Natural killer cell treated with Interleukin-12 subunit alpha and Interleukin-12 subunit beta and Interleukin-15 and Interleukin-18, amount 100 ng/mL, for 72 hours (primary cell): ENCODE measurements around the gene GTPBP6. TPM values are rescaled to one million over a fixed set of nuclear protein-coding genes. Genes with fewer than 3 reads are reported as not detected.

ENCODE experiments used
- ATAC-seq, 2 donors: fragments of 150-1000 bp; cut with Tn5 transposase in 1 of 2; sonication (Bioruptor Pico), chemical (Tn5 transposase) in 1 of 2; 2 replicates each; pipeline ENCODE4 v1.10.0; 2021
- DNase-seq: peaks from one replicate; pipeline ENCODE4 v3.0.0; 2022; ENCODE audit warnings: low spot score
- H3K27ac Mint-ChIP-seq, 2 donors: 1 replicate in 1 of 2; 2 replicates in 1 of 2; pipeline ENCODE4 v1.8.0; 2022; ENCODE audit warnings: mixed read lengths in 2 of 2, mild to moderate bottlenecking in 1 of 2, moderate library complexity in 1 of 2
- H3K27me3 Mint-ChIP-seq, 2 donors: 1 replicate in 1 of 2; 2 replicates in 1 of 2; pipeline ENCODE4 v1.8.0; 2022; ENCODE audit warnings: mixed read lengths in 2 of 2
- H3K36me3 Mint-ChIP-seq: one replicate; pipeline ENCODE4 v1.8.0; 2022; ENCODE audit warnings: mixed read lengths
- H3K4me1 Mint-ChIP-seq, 2 donors: 1 replicate in 1 of 2; 2 replicates in 1 of 2; pipeline ENCODE4 v1.8.0; 2022; ENCODE audit warnings: low read depth in 2 of 2, mixed read lengths in 2 of 2, mild to moderate bottlenecking in 1 of 2
- H3K4me3 Mint-ChIP-seq: one replicate; pipeline ENCODE4 v1.8.0; 2022; ENCODE audit warnings: mixed read lengths
- H3K9me3 Mint-ChIP-seq: 2 replicates; pipeline ENCODE4 v1.8.0; 2022; ENCODE audit warnings: mixed read lengths
- total RNA-seq, 2 donors: library from RNA; stranded (reverse); gene quantifications; one replicate each; pipeline ENCODE4 v1.2.3, GENCODE V29; 2022

The GTPBP6 gene
- total RNA-seq, 2 donors from 2014 or later = 45.8 to 69.6 TPM

DNA sequence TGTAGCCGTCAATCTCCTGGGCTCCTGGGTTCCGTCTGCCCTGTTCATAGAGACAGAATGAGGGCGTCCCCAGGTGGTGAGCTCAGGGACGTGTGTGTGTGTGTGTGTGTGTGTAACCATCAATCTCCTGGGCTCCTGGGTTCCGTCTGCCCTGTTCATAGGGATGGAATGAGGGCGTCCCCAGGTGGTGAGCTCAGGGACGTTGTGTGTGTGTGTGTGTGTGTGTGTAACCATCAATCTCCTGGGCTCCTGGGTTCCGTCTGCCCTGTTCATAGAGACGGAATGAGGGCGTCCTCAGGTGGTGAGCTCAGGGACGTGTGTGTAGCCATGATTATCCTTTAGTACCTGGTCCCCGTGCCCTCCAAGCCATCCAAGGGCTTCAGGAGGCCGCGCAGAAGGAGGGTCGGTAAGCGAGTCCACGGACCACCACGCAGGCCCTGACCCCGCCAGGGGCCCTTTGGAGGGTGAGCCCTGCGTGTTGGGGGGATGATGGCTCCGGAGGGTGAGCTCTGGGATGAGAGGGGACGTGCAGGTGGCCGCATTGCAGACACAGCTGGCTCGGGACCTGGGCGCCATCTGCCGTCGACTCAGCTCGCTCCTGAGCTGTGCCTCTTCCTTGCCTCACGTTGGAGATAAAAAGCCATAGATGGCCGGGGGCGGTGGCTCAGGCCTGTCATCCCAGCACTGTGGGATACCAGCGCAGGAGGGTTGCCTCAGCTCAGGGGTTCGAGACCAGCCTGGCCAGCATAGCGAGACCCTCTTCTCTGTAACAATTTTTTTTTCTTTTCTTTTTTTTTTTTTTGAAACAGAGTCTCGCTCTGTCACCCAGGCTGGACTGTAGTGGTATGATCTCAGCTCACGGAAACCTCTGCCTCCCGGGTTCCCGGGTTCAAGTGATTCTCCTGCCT lies 5.4 kb upstream of the GTPBP6 start:
- H3K27ac Mint-ChIP-seq = peak overlapping the region; percentile 44 to 68
- peaks cover 9 to 24% of the 10 kb centered on the region in 2 donors for H3K4me1 Mint-ChIP-seq
- no peak for ATAC-seq
- H3K9me3 Mint-ChIP-seq = no peaks in the 10 kb centered on the region
- H3K4me3 Mint-ChIP-seq = peak overlapping the region; percentile 68
- no peaks in the 10 kb centered on the region for H3K36me3 Mint-ChIP-seq
- DNase-seq = no peak
- H3K27me3 Mint-ChIP-seq = peaks cover 0 to 2% of the 10 kb centered on the region in 2 donors

DNA sequence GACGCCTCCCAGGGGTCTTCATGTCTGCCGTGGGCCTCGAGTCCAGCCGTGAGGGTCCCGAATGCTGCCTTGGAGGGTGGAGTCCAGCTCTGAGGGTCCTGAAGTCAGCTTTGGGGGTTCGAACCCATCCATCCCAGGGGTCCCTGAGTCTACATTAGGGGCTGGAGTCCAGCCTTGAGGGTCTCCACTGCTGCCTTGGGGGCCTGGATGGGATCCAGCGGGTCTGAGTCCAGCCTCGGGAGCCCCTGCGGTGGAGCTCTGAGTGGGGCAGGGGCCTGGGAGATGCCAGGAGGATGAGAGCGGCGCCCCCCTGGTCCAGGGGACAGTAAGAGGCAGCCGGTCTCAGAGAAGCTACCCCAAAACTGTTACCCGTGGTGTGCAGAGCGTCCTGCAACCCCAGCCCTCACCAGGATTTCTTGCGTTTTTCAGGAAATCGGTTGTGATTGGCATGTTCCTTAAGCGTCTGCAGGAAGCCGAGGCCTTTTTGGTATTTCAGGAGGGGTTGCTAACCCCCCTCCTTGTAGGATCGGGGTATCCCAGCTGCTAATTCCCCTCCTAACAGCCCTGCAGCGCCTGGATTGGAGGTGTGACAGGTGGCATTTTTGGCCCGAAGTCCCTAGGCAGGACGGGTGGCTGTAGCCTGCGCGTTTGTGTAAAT lies 1.7 kb upstream of the GTPBP6 start:
- no peak for DNase-seq
- peaks cover 0 to 2% of the 10 kb centered on the region in 2 donors for H3K27me3 Mint-ChIP-seq
- no peaks in the 10 kb centered on the region for H3K9me3 Mint-ChIP-seq
- peaks cover 13 to 24% of the 10 kb centered on the region in 2 donors for H3K4me1 Mint-ChIP-seq
- peak overlapping the region; percentile 82 for H3K4me3 Mint-ChIP-seq
- H3K27ac Mint-ChIP-seq = peak overlapping the region; percentile 72 to 85
- ATAC-seq = no peak
- no peaks in the 10 kb centered on the region for H3K36me3 Mint-ChIP-seq

DNA sequence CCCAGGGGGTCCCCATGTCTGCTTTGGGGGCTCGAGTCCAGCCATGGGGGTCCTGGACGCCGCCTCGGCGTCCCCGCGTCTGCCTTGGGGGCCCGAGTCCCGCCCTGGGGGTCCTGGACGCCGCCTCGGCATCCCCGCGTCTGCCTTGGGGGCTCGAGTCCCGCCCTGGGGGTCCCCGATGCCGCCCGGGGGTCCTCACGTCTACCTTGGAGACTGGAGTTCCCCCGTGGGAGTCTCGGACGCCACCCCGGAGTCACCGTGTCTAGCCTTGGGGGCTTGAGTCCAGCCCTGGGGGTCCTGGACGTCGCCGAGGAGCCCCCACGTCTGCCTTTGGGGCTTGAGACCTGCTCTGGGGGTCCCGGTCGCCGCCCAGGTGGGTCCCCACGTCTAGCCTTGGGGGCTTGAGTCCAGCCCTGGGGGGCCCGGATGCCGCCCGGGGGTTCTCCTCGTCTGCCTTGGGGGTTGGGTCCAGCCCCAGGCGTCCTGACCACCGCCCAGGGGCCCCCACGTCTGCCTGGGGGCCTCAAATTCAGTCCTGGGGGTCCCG lies 1.1 kb upstream of the GTPBP6 start:
- DNase-seq (peak; percentile 62), ATAC-seq (no peak)
- Mint-ChIP-seq H3K27me3 (peaks cover 0 to 2% of the 10 kb centered on the region in 2 donors), H3K4me1 (peaks cover 13 to 21% of the 10 kb centered on the region in 2 donors), H3K27ac (peak overlapping the region; percentile 84 to 85), H3K4me3 (peak overlapping the region; percentile 82), H3K9me3 (no peaks in the 10 kb centered on the region), H3K36me3 (no peaks in the 10 kb centered on the region)

DNA sequence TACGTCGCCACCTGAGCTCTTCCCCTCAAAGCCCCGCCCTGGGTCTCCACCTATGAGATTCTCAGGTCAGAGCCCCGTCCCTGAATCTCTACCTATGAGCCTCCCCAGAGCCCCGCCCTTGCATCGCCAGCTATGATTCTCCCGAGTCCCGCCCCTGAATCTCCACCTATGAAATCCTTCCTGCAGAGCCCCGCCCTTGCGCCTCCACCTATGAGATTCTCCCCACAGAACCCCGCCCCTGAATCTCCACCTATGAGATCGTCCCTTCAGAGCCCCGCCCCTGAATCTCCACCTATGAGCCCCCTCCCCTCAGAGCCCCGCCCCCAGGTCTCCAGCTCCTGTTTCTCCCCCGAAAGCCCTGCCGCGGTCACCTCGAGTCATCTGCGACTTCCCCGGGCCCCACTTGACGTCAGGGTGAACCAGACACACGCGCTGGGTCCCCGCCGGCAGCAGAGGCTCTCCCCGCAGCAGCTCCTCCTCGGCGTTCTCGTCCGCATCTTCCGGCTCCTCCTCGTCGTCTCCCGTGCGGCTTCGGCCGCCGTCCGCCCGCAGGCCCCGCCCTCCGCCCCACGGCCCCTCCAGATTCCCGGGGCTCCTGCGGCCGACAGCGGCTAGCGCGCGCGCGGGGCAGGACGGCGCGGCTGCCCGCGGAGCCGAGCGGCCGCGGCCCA lies 393 bp downstream of the GTPBP6 start:
- peak overlapping the region; percentile 83 to 84 for H3K27ac Mint-ChIP-seq
- H3K9me3 Mint-ChIP-seq = no peaks in the 10 kb centered on the region
- ATAC-seq (peak; percentile 79 to 86), DNase-seq (peak; percentile 98)
- H3K4me1 Mint-ChIP-seq = peaks cover 8 to 12% of the 10 kb centered on the region in 2 donors
- H3K4me3 Mint-ChIP-seq = peak overlapping the region; percentile 86
- peaks cover 4% of the 10 kb centered on the region for H3K36me3 Mint-ChIP-seq
- peaks cover 0 to under 1% of the 10 kb centered on the region in 2 donors for H3K27me3 Mint-ChIP-seq

DNA sequence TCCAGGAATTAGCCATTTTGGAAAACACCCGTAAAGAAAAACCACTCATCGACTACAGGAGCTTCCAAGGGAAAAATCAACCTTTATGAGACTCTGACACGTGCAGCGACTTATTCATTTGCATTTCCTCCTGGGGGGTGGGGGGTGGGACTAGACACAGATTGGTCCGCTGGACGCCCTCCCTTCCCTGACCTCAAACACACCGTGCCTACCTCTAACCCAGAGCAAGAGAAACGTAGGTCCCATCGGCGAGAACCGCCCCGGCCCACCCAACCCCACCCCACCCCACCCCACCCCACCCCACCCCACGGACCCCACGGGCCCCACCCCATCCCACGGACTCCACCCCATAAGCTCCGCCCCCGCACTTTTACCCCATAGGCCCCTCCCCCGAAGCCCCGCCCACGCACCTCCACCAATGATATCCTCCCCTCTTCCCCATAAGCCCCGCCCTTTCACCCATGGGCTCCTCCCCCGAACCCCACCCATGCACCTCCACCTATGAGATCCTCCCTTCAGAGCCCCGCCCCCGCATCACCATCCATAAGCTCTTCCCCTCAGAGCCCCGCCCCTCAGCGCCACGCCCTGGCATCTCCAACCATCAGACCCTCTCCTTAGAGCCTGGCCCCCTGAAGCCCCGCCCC lies 1.1 kb downstream of the GTPBP6 start:
- Mint-ChIP-seq H3K4me3 (peak overlapping the region; percentile 86), H3K4me1 (peaks cover 5 to 8% of the 10 kb centered on the region in 2 donors), H3K36me3 (peaks cover 5% of the 10 kb centered on the region)

DNA sequence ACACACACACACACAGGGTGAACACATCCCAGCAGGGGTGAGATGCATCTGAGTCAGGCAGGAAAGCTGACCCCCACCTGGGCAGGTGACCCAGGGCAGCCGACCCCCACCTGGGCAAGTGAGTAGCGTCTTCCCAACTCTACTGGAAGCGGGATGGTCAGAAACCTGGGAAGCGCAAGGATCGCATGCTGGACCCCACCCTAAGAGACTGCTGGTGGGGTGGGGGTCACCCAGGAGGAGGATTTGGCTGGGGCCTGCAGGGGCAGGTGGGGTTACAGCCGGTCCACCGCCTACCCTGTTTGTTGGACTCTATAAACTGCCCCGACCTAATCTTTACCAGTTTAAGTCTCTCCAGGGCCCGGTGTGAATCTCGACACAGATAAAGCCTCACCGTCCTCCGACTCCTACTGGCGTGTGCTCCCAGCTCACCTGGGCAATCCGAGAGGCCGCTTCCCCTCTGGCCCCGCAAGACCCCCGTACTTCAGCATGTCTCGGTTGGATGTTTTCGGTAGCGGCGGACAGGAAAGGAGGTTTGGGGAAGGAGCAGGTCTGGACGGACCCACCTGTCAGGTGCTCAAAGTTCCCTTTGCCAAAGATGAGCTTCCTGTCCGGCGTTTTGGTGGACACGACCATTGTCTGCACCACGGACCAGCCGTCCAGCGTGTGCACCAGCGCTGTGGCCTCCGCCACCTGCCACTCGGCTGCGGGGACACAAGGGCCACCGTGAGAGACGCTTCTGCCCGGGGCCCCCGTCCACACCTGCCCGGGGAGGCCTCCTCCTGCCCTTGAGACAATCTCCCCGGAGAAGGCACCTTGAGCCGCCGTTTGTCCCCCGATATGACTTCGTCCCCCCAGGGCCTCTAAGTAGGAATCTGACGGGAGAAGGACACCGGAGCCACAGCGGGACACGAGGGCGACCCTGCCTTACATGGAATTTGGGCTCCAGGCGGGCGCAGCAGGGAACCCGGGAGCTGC lies 2.0 kb downstream of the GTPBP6 start:
- H3K4me1 Mint-ChIP-seq = peaks cover 5 to 10% of the 10 kb centered on the region in 2 donors
- DNase-seq (no peak), ATAC-seq (no peak)
- peak overlapping the region; percentile 86 for H3K4me3 Mint-ChIP-seq
- H3K27me3 Mint-ChIP-seq = no peaks in the 10 kb centered on the region
- no peaks in the 10 kb centered on the region for H3K9me3 Mint-ChIP-seq
- peak overlapping the region in 1 of 2 donors; percentile 83 for H3K27ac Mint-ChIP-seq
- H3K36me3 Mint-ChIP-seq = peaks cover 14% of the 10 kb centered on the region

More for the DNA sequence above, 1.1 kb downstream of the GTPBP6 start:
- ATAC-seq (no peak), DNase-seq (no peak)
- Mint-ChIP-seq H3K9me3 (no peaks in the 10 kb centered on the region), H3K27ac (peak overlapping the region; percentile 83 to 84), H3K27me3 (no peaks in the 10 kb centered on the region)

DNA sequence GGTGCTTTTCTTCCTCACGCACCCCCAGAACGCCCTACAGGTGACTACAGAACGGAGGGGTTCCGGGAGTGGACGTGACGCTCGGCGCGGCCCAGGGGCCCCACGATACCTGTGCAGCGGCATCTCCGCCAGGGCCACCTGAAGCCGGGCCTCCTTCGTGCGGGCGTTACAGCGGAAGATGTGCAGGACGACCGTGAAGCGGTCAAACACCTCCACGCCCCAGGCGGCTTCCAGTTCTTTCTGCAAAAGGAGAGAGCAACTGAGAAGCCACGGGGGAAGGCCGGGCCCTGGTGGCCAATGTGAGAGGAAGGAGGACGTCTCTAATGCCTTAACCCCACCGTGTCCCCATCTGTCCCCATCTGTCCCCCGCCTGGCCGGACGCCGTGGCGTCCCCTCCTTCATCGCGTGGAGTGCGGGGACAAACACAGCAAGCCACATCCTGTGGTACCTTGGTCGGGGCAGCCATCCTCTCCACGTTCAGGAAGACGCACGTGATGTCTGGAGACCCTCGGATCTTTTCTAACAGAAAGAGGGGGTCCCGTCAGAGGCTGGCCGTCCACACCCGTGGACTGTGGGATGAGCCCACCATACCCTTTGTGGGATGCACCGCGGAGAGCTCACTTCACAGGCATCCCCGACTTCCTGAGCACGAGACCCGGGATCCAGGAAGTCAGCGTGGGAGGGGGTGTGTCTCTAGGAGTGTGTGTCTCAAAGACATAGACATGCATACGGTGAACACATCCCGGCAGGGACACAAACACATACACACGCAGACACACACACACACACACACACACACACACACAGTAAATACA lies 3.6 kb downstream of the GTPBP6 start:
- Mint-ChIP-seq H3K36me3 (peaks cover 15% of the 10 kb centered on the region), H3K27ac (no peak overlapping the region), H3K4me3 (no peak overlapping the region), H3K27me3 (no peaks in the 10 kb centered on the region), H3K4me1 (peaks cover 5% of the 10 kb centered on the region in 2 donors), H3K9me3 (no peaks in the 10 kb centered on the region)
- DNase-seq (no peak), ATAC-seq (no peak)

DNA sequence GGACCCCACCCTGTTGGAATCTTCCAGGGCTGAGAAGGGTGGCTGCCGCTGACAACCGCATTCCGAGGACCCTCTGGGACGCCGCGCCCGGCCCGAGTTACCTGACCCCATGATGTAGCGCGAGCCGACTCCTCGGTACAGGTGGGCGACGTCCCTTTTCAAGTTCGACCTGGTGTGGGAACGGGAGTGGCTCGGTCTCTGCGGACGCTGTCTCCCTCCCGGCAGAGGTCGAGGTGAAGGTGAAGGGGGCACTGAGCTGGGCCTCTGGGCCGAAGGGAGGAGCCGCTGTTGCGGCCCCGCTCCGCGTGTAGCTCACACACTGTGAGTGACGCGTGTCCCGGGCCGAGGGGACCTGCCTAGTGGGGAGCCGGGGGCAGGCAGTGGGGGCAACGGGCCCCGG lies 4.5 kb downstream of the GTPBP6 start:
- DNase-seq = no peak
- Mint-ChIP-seq H3K4me1 (peaks cover 5% of the 10 kb centered on the region in 2 donors), H3K36me3 (peaks cover 15% of the 10 kb centered on the region), H3K9me3 (no peaks in the 10 kb centered on the region), H3K27me3 (no peaks in the 10 kb centered on the region), H3K27ac (no peak overlapping the region), H3K4me3 (no peak overlapping the region)
- ATAC-seq = no peak

DNA sequence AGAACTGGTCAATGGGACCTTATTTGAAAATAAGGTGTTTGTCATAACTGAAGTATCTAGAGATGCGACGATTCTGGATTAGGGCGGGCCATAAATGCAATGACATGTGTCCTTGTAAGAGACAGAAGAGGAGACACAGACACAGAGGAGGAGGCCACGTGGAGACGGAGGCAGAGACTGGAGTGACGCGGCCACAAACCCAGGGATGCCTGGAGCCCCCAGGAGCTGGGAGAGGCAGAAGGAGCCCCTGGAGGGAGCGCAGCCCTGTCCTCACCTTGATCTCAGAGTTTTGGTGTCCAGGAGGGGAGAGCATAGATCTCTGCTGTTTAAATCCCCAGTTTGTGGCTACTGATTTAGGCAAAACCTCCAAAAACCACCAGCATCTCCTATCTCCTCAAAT lies 5.0 kb downstream of the GTPBP6 start:
- no peak for ATAC-seq
- Mint-ChIP-seq H3K36me3 (peaks cover 15% of the 10 kb centered on the region), H3K27me3 (no peaks in the 10 kb centered on the region), H3K4me3 (no peak overlapping the region), H3K9me3 (no peaks in the 10 kb centered on the region), H3K27ac (no peak overlapping the region), H3K4me1 (peaks cover 5% of the 10 kb centered on the region in 2 donors)
- no peak for DNase-seq

DNA sequence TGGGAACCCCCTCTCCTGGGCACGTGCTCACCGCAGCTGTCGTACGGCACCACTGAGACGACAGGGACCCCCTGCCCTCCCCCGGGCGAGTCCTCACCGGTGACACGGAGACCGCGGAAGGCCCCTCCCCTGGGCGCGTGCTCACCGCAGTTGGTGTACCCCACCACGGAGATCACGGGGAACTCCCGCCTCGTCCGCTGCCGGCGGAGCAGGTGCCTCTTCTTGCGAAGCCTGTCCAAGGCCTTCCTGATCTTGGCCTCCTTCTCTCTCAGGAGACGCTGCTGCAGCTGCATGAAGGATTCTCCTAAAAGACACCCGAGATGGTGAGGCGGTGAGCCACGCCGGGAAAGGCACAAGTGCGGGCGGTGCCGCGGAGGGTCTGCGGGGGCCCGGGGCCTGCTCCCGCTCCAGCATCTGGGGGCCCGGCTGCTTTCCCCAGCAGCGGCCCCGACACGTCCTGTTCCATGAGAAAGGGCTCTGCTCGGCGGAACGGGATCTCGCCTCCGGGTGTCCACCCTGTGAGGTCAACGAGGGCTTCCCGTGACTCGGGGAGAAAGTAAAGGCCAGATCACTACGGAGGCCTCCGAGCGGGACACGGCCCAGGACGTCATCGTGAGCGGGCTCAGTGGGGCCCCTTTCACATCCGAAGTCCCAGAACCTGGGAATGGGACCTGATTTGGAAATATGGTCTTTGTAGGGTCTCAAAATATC lies 5.8 kb downstream of the GTPBP6 start:
- Mint-ChIP-seq H3K27ac (no peak overlapping the region), H3K4me1 (peaks cover 1 to 5% of the 10 kb centered on the region in 2 donors), H3K9me3 (no peaks in the 10 kb centered on the region), H3K27me3 (no peaks in the 10 kb centered on the region), H3K36me3 (peaks cover 15% of the 10 kb centered on the region), H3K4me3 (no peak overlapping the region)
- DNase-seq = no peak
- no peak for ATAC-seq
